Activated naive CD4-positive, alpha-beta T cell treated with anti-CD3 and anti-CD28 coated beads, Interleukin-2, amount 10 ng/mL, durations not matched to agents 7 days and 5 days (primary cell): Measurements from ENCODE around the gene ABCD2.
"Not testable (repeated sequence)": the region's sequence is repeated elsewhere in the genome, so short reads cannot be mapped to it uniquely, and the experiment has no call there.

Experiments
- CTCF ChIA-PET: fragments of 350-600 bp; sonication (Branson Sonifier 250); formaldehyde crosslinking; loops from one replicate; lab custom pipeline; 2021; ENCODE audit warnings: antibody characterized with exemption; lab: Charles Lee
- DNase-seq: peaks from one replicate; pipeline ENCODE4 v3.0.0-alpha.2; 2020
- H3K27ac Mint-ChIP-seq: one replicate; pipeline ENCODE4 v1.8.0; 2021; ENCODE audit warnings: mild to moderate bottlenecking, moderate library complexity, mixed read lengths
- H3K27me3 Mint-ChIP-seq: one replicate; pipeline ENCODE4 v1.8.0; 2021; ENCODE audit warnings: mild to moderate bottlenecking, mixed read lengths
- H3K36me3 Mint-ChIP-seq: one replicate; pipeline ENCODE4 v1.8.0; 2021; ENCODE audit warnings: mixed read lengths
- H3K4me1 Mint-ChIP-seq: one replicate; pipeline ENCODE4 v1.8.0; 2021; ENCODE audit warnings: mixed read lengths
- H3K4me3 Mint-ChIP-seq: one replicate; pipeline ENCODE4 v1.8.0; 2021; ENCODE audit warnings: mild to moderate bottlenecking, moderate library complexity, mixed read lengths
- H3K9me3 Mint-ChIP-seq: one replicate; pipeline ENCODE4 v1.8.0; 2021; ENCODE audit warnings: mixed read lengths

Gene ABCD2

GRCh38 chr12:39553476-39553875, 66.1 kb downstream of the ABCD2 start:
- Mint-ChIP-seq H3K9me3 (peaks cover 5% of the 10 kb centered on the region), H3K27ac (no peak overlapping the region), H3K36me3 (peaks cover 60% of the 10 kb centered on the region), H3K27me3 (no peaks in the 10 kb centered on the region), H3K4me3 (no peak overlapping the region), H3K4me1 (no peaks in the 10 kb centered on the region)
- CTCF ChIA-PET = interaction anchor here (0.5 to 0.8 kb wide), 2 partner anchors 142 to 188 kb away, joined by 3 read pairs; no protein-coding TSS in a partner anchor
- no peak for DNase-seq

GRCh38 chr12:39544211-39544610, 75.4 kb downstream of the ABCD2 start:
- H3K4me1 Mint-ChIP-seq, H3K9me3 Mint-ChIP-seq, H3K27ac Mint-ChIP-seq, CTCF ChIA-PET, H3K27me3 Mint-ChIP-seq, H3K4me3 Mint-ChIP-seq, DNase-seq: not testable (repeated sequence)
- peaks cover 15% of the 10 kb centered on the region for H3K36me3 Mint-ChIP-seq

- peaks cover 13% of the 10 kb centered on the region for H3K36me3 Mint-ChIP-seq
- H3K27ac Mint-ChIP-seq = no peak overlapping the region
- H3K4me3 Mint-ChIP-seq = no peak overlapping the region
- no peaks in the 10 kb centered on the region for H3K9me3 Mint-ChIP-seq
- DNase-seq = no peak
- no peaks in the 10 kb centered on the region for H3K27me3 Mint-ChIP-seq
- CTCF ChIA-PET = no interaction called here
- H3K4me1 Mint-ChIP-seq = no peaks in the 10 kb centered on the region
Observed at GRCh38 chr12:39541471-39541870, 78.1 kb downstream of the ABCD2 start.

GRCh38 chr12:39538679-39539104, 80.9 kb downstream of the ABCD2 start:
- Mint-ChIP-seq H3K27ac (no peak overlapping the region), H3K36me3 (peaks cover 6% of the 10 kb centered on the region), H3K27me3 (no peaks in the 10 kb centered on the region), H3K4me1 (no peaks in the 10 kb centered on the region), H3K4me3 (no peak overlapping the region), H3K9me3 (no peaks in the 10 kb centered on the region)
- no peak for DNase-seq
- CTCF ChIA-PET = no interaction called here

GRCh38 chr12:39533951-39534350, 85.7 kb downstream of the ABCD2 start:
- Mint-ChIP-seq H3K36me3 (peaks cover 4% of the 10 kb centered on the region), H3K4me3 (no peak overlapping the region), H3K27ac (no peak overlapping the region), H3K9me3 (no peaks in the 10 kb centered on the region), H3K27me3 (no peaks in the 10 kb centered on the region), H3K4me1 (no peaks in the 10 kb centered on the region)
- no peak for DNase-seq
- CTCF ChIA-PET = no interaction called here

- no peak overlapping the region for H3K27ac Mint-ChIP-seq
- H3K4me3 Mint-ChIP-seq = no peak overlapping the region
- no peaks in the 10 kb centered on the region for H3K4me1 Mint-ChIP-seq
- no peaks in the 10 kb centered on the region for H3K27me3 Mint-ChIP-seq
- peaks cover 4% of the 10 kb centered on the region for H3K36me3 Mint-ChIP-seq
- DNase-seq = no peak
- H3K9me3 Mint-ChIP-seq = peaks cover 6% of the 10 kb centered on the region
- CTCF ChIA-PET = no interaction called here
Observed at GRCh38 chr12:39532448-39532847, 87.2 kb downstream of the ABCD2 start.

- Mint-ChIP-seq H3K36me3 (peaks cover 10% of the 10 kb centered on the region), H3K4me3 (no peak overlapping the region), H3K9me3 (peaks cover 26% of the 10 kb centered on the region), H3K27ac (no peak overlapping the region), H3K27me3 (no peaks in the 10 kb centered on the region), H3K4me1 (no peaks in the 10 kb centered on the region)
- no peak for DNase-seq
- CTCF ChIA-PET = no interaction called here
Observed at GRCh38 chr12:39526974-39527373, 92.6 kb downstream of the ABCD2 start.

GRCh38 chr12:39522167-39522566, 97.4 kb downstream of the ABCD2 start:
- DNase-seq, H3K36me3 Mint-ChIP-seq, H3K27ac Mint-ChIP-seq, H3K4me3 Mint-ChIP-seq, CTCF ChIA-PET, H3K4me1 Mint-ChIP-seq, H3K27me3 Mint-ChIP-seq: not testable (repeated sequence)
- H3K9me3 Mint-ChIP-seq = peaks cover 20% of the 10 kb centered on the region

- H3K4me3 Mint-ChIP-seq = no peak overlapping the region
- peaks cover 18% of the 10 kb centered on the region for H3K9me3 Mint-ChIP-seq
- CTCF ChIA-PET = no interaction called here
- DNase-seq = no peak
- H3K36me3 Mint-ChIP-seq = peaks cover 7% of the 10 kb centered on the region
- H3K27ac Mint-ChIP-seq = no peak overlapping the region
- H3K27me3 Mint-ChIP-seq = no peaks in the 10 kb centered on the region
- no peaks in the 10 kb centered on the region for H3K4me1 Mint-ChIP-seq
Observed at GRCh38 chr12:39510001-39510400, 109.6 kb downstream of the ABCD2 start.

- Mint-ChIP-seq H3K27me3 (no peaks in the 10 kb centered on the region), H3K4me1 (no peaks in the 10 kb centered on the region), H3K36me3 (no peaks in the 10 kb centered on the region), H3K27ac (no peak overlapping the region), H3K9me3 (peaks cover 2% of the 10 kb centered on the region), H3K4me3 (no peak overlapping the region)
- no peak for DNase-seq
- CTCF ChIA-PET = no interaction called here
Observed at GRCh38 chr12:39505554-39505953, 114.0 kb downstream of the ABCD2 start.

GRCh38 chr12:39505023-39505422, 114.6 kb downstream of the ABCD2 start:
- Mint-ChIP-seq H3K27ac (no peak overlapping the region), H3K9me3 (peaks cover 2% of the 10 kb centered on the region), H3K36me3 (no peaks in the 10 kb centered on the region), H3K4me1 (no peaks in the 10 kb centered on the region), H3K4me3 (no peak overlapping the region), H3K27me3 (no peaks in the 10 kb centered on the region)
- no peak for DNase-seq
- CTCF ChIA-PET = no interaction called here

GRCh38 chr12:39503439-39503838, 116.2 kb downstream of the ABCD2 start:
- no peaks in the 10 kb centered on the region for H3K9me3 Mint-ChIP-seq
- H3K36me3 Mint-ChIP-seq = no peaks in the 10 kb centered on the region

GRCh38 chr12:39502726-39503125, 116.9 kb downstream of the ABCD2 start:
- CTCF ChIA-PET = no interaction called here

More at GRCh38 chr12:39503439-39503838, 116.2 kb downstream of the ABCD2 start:
- no peaks in the 10 kb centered on the region for H3K4me1 Mint-ChIP-seq
- no peak for DNase-seq
- no peak overlapping the region for H3K27ac Mint-ChIP-seq
- H3K27me3 Mint-ChIP-seq = no peaks in the 10 kb centered on the region
- no peak overlapping the region for H3K4me3 Mint-ChIP-seq
- CTCF ChIA-PET = interaction anchor here (0.7 kb wide), 1 partner anchor 35 kb away, joined by 3 read pairs; no protein-coding TSS in a partner anchor

More at GRCh38 chr12:39502726-39503125, 116.9 kb downstream of the ABCD2 start:
- Mint-ChIP-seq H3K27me3 (no peaks in the 10 kb centered on the region), H3K9me3 (no peaks in the 10 kb centered on the region), H3K4me3 (no peak overlapping the region), H3K4me1 (no peaks in the 10 kb centered on the region), H3K36me3 (no peaks in the 10 kb centered on the region), H3K27ac (no peak overlapping the region)
- DNase-seq = no peak
